ENCODE results near the gene SNAI1. TPM values are rescaled to one million over a fixed set of nuclear protein-coding genes. Genes with fewer than 3 reads are reported as not detected.
"Not testable (repeated sequence)": the region's sequence is repeated elsewhere in the genome, so short reads cannot be mapped to it uniquely, and the experiment has no call there.

The SNAI1 gene
- total and polyA plus RNA-seq, 2 donors (not counting 1 experiment from before 2014, with no cell fraction given): 4.3 to 4.9 TPM

DNA sequence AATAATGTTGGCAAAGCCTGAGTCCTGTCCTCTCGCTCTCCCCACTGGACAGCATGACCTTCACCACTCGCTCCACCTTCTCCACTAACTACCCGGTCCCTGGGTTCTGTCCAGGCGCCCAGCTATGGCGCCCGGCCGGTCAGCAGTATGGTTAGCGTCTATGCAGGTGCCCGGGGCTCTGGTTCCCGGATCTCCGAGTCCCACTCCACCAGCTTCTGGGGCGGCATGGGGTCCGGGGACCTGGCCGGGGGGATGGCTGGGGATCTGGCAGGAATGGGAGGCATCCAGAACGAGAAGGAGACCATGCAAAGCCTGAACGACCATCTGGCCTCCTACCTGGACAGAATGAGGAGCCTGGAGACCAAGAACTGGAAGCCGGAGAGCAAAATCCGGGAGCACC is 26.1 kb upstream of the SNAI1 start:
- Histone ChIP-seq H3K36me3 (replicated peaks in 1 of 2; ENCODE audit: control extremely low read depth in 1 of 2, control insufficient read depth in 1 of 2, extremely low read depth in 1 of 2, insufficient read depth in 2 of 2, low read length in 1 of 2) (peaks cover 11 to 36% of the 10 kb centered on the region in 2 experiments), H3K9ac (ENCODE audit: low read length) (no peak overlapping the region), H3K4me2 (replicated peaks; ENCODE audit: low read depth, low read length, poor library complexity, severe bottlenecking) (no peak overlapping the region), H4K20me1 (ENCODE audit: control insufficient read depth, insufficient read depth, low read length, poor library complexity, severe bottlenecking) (peaks cover 6% of the 10 kb centered on the region), H3K9me3 (ENCODE audit: control extremely low read depth in 1 of 3, control insufficient read depth in 2 of 3, insufficient read depth in 1 of 3, low read length in 2 of 3) (no peaks in the 10 kb centered on the region), H3K27ac (ENCODE audit: low read length in 2 of 2) (no peak overlapping the region), H3K79me2 (ENCODE audit: control insufficient read depth, insufficient read depth, low read length) (no peaks in the 10 kb centered on the region), H3K27me3 (replicated peaks in 1 of 4; ENCODE audit: control extremely low read depth in 1 of 4, control insufficient read depth in 3 of 4, insufficient read depth in 4 of 4, low read length in 3 of 4) (no peaks in the 10 kb centered on the region), H2AFZ (ENCODE audit: insufficient read depth, low read depth, low read length, poor library complexity, severe bottlenecking) (no peak overlapping the region), H3K4me1 (ENCODE audit: control insufficient read depth in 2 of 2, insufficient read depth in 2 of 2, low read length in 2 of 2) (peaks cover 0 to 4% of the 10 kb centered on the region in 2 donors), H3K4me3 (ENCODE audit: control extremely low read depth in 1 of 5, extremely low read depth in 1 of 5, insufficient read depth in 1 of 5, low read depth in 2 of 5, low read length in 4 of 5) (no peak overlapping the region)
- intact Hi-C loops (cut with micrococcal nuclease): no loop called here
- Mint-ChIP-seq H3K27ac (no peak overlapping the region), H3K27me3 (no peaks in the 10 kb centered on the region), H3K4me1 (peaks cover 9% of the 10 kb centered on the region), H3K4me3 (no peak overlapping the region), H3K9me3 (ENCODE audit: insufficient read depth) (no peaks in the 10 kb centered on the region)
- no peak for ATAC-seq (ENCODE audit: low read depth)
- ChIA-PET CTCF (interaction anchor here (1.5 kb wide), 1 partner anchor 115 kb away, joined by 3 read pairs; no protein-coding TSS in a partner anchor), POLR2A (no interaction called here)
- WGBS (ENCODE audit: insufficient coverage): 98% methylated on average over 16 of the region's 18 CpGs
- DNase-seq: no peak
- TF ChIP-seq, protein P1, sequence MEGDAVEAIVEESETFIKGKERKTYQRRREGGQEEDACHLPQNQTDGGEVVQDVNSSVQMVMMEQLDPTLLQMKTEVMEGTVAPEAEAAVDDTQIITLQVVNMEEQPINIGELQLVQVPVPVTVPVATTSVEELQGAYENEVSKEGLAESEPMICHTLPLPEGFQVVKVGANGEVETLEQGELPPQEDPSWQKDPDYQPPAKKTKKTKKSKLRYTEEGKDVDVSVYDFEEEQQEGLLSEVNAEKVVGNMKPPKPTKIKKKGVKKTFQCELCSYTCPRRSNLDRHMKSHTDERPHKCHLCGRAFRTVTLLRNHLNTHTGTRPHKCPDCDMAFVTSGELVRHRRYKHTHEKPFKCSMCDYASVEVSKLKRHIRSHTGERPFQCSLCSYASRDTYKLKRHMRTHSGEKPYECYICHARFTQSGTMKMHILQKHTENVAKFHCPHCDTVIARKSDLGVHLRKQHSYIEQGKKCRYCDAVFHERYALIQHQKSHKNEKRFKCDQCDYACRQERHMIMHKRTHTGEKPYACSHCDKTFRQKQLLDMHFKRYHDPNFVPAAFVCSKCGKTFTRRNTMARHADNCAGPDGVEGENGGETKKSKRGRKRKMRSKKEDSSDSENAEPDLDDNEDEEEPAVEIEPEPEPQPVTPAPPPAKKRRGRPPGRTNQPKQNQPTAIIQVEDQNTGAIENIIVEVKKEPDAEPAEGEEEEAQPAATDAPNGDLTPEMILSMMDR (IDR thresholded peaks at IDR 0.05): no peak

- DNase-seq; intact Hi-C loops (cut with micrococcal nuclease); H4K20me1 ChIP-seq (ENCODE audit: control insufficient read depth, insufficient read depth, low read length, poor library complexity, severe bottlenecking); H3K27me3 ChIP-seq (replicated peaks in 1 of 4; ENCODE audit: control extremely low read depth in 1 of 4, control insufficient read depth in 3 of 4, insufficient read depth in 4 of 4, low read length in 3 of 4); ATAC-seq (ENCODE audit: low read depth); H3K4me1 Mint-ChIP-seq; H3K27me3 Mint-ChIP-seq; H3K4me2 ChIP-seq (replicated peaks; ENCODE audit: low read depth, low read length, poor library complexity, severe bottlenecking); H3K79me2 ChIP-seq (ENCODE audit: control insufficient read depth, insufficient read depth, low read length); H3K4me3 ChIP-seq (ENCODE audit: control extremely low read depth in 1 of 5, extremely low read depth in 1 of 5, insufficient read depth in 1 of 5, low read depth in 2 of 5, low read length in 4 of 5); H3K27ac ChIP-seq (ENCODE audit: low read length in 2 of 2); H3K9me3 Mint-ChIP-seq (ENCODE audit: insufficient read depth); H3K9me3 ChIP-seq (ENCODE audit: control extremely low read depth in 1 of 3, control insufficient read depth in 2 of 3, insufficient read depth in 1 of 3, low read length in 2 of 3); H2AFZ ChIP-seq (ENCODE audit: insufficient read depth, low read depth, low read length, poor library complexity, severe bottlenecking); H3K4me3 Mint-ChIP-seq; H3K9ac ChIP-seq (ENCODE audit: low read length); POLR2A ChIA-PET; H3K4me1 ChIP-seq (ENCODE audit: control insufficient read depth in 2 of 2, insufficient read depth in 2 of 2, low read length in 2 of 2): not testable (repeated sequence)
- H3K27ac Mint-ChIP-seq: peak overlapping the region; percentile 78
- 78% methylated on average over 12 of the region's 12 CpGs for WGBS (ENCODE audit: insufficient coverage)
- CTCF ChIA-PET: interaction anchor here (0.6 to 1.5 kb wide), 2 partner anchors 22 to 114 kb away, joined by 3 read pairs; no protein-coding TSS in a partner anchor
- peaks cover 11 to 29% of the 10 kb centered on the region in 2 experiments for H3K36me3 ChIP-seq (replicated peaks in 1 of 2; ENCODE audit: control extremely low read depth in 1 of 2, control insufficient read depth in 1 of 2, extremely low read depth in 1 of 2, insufficient read depth in 2 of 2, low read length in 1 of 2)
These were observed 25.5 kb upstream of the SNAI1 start for GRCh38 chr20:49957089-49957938.

Measured in B cell (primary cell).